Measurements from ENCODE around the gene ARAP1. TPM values are rescaled to one million over a fixed set of nuclear protein-coding genes. Genes with fewer than 3 reads are reported as not detected.

The ARAP1 gene
- total and polyA plus RNA-seq, 2 of the 8 experiments (the other 6 are each of a cell fraction or from before 2014, with no cell fraction given), result 25.7 to 61.6 TPM

GRCh38 chr11:72690166-72690565, 62.0 kb downstream of the ARAP1 start (continued):
- TF ChIP-seq CHD7 (IDR thresholded peaks at IDR 0.05; ENCODE audit: insufficient replicate concordance, low read length) (no peak), SP2 (IDR thresholded peaks at IDR 0.05; ENCODE audit: low read length) (no peak)

All from H1 (cell line).